ENCODE results near the gene CCDC24. TPM values are rescaled to one million over a fixed set of nuclear protein-coding genes. Genes with fewer than 3 reads are reported as not detected.

Gene CCDC24
- total and polyA plus RNA-seq, 2 donors (not counting 3 experiments of a cell fraction or from before 2014, with no cell fraction given), result 2.2 to 3.1 TPM

- peak overlapping the region; percentile 94 for H3K27ac ChIP-seq (ENCODE audit: insufficient read depth, low read depth, low read length)
- no peak for DNase-seq (ENCODE audit: low read depth, low spot score)
- TF ChIP-seq MYC (IDR thresholded peaks at IDR 0.05; ENCODE audit: low read depth, low read length), result no peak
- TF ChIP-seq POLR2A (IDR thresholded peaks at IDR 0.05; ENCODE audit: low read depth, low read length), result no peak
- TF ChIP-seq POLR2AphosphoS5 (IDR thresholded peaks at IDR 0.05; ENCODE audit: insufficient read depth, low read depth, low read length), result no peak
- TF ChIP-seq JUN (IDR thresholded peaks at IDR 0.05; ENCODE audit: borderline replicate concordance, insufficient read depth, insufficient read length, low read depth), result no peak
- TF ChIP-seq FOS (IDR thresholded peaks at IDR 0.05; ENCODE audit: borderline replicate concordance, insufficient read depth, low read length), result no peak
- no peak for TF ChIP-seq EZH2 (IDR thresholded peaks at IDR 0.05; ENCODE audit: borderline replicate concordance, low read depth, low read length, severe bottlenecking)
- TF ChIP-seq, protein P1, sequence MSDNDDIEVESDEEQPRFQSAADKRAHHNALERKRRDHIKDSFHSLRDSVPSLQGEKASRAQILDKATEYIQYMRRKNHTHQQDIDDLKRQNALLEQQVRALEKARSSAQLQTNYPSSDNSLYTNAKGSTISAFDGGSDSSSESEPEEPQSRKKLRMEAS (IDR thresholded peaks at IDR 0.05; ENCODE audit: insufficient read depth, insufficient read length), result no peak
- TF ChIP-seq GATA2 (IDR thresholded peaks at IDR 0.05; ENCODE audit: insufficient read depth, insufficient read length, low read depth, low read length), result no peak
These were observed 44.1 kb upstream of the CCDC24 start for GRCh38 chr1:43947061-43947873.

More at GRCh38 chr1:43947061-43947873, 44.1 kb upstream of the CCDC24 start:
- H3K9me1 ChIP-seq (replicated peaks; ENCODE audit: control insufficient read depth, extremely low read depth, insufficient read depth, low read length), result no peaks in the 10 kb centered on the region
- H3K4me3 ChIP-seq (replicated peaks in 1 of 3; ENCODE audit: insufficient read depth in 1 of 3, low read depth in 1 of 3, low read length in 3 of 3), result peak overlapping the region; percentile 64 to 76 (median 67)
- intact Hi-C loops (cut with micrococcal nuclease), result loop anchor here (5.0 kb wide), 1 partner anchor 100 kb away; no protein-coding TSS in a partner anchor
- peaks cover 0 to 4% of the 10 kb centered on the region in 2 experiments for H3K36me3 ChIP-seq (ENCODE audit: control insufficient read depth in 2 of 2, extremely low read depth in 1 of 2, insufficient read depth in 2 of 2, low read length in 2 of 2)
- ChIA-PET CTCF (interaction anchor here (1.0 to 7.2 kb wide), 3 partner anchors 13 to 183 kb away, joined by 4 to 93 read pairs (median 69); partner anchors contain the start of gene ARTN), POLR2A (interaction anchor here (1.2 kb wide), 1 partner anchor 13 kb away, joined by 4 read pairs; no protein-coding TSS in a partner anchor)
- H3K9ac ChIP-seq (replicated peaks; ENCODE audit: extremely low read depth, insufficient read depth, low read length), result peak overlapping the region; percentile 97
- peak overlapping the region; percentile 84 for H3K4me2 ChIP-seq (ENCODE audit: insufficient read depth, low read length)
- no peaks in the 10 kb centered on the region for H3K9me3 ChIP-seq (replicated peaks; ENCODE audit: control insufficient read depth, insufficient read depth, low read length)
- no peaks in the 10 kb centered on the region for H3K27me3 ChIP-seq (ENCODE audit: control insufficient read depth in 2 of 2, insufficient read depth in 2 of 2, low read length in 2 of 2)
- BruUV-seq (replicated peaks), result TSS peak; percentile 29
- peaks cover 20% of the 10 kb centered on the region for H3K4me1 ChIP-seq (ENCODE audit: control insufficient read depth, extremely low read depth, insufficient read depth, low read length)
- H4K20me1 ChIP-seq (replicated peaks; ENCODE audit: control insufficient read depth, extremely low read depth, insufficient read depth, low read length), result no peaks in the 10 kb centered on the region
- H3K79me2 ChIP-seq (ENCODE audit: control insufficient read depth, insufficient read depth, low read length), result peaks cover 5% of the 10 kb centered on the region
- H2AFZ ChIP-seq (ENCODE audit: low read depth, low read length), result peak overlapping the region; percentile 99
- dilution Hi-C loops (cut with MboI; ENCODE audit: extremely low pct_ligation_motif_present, low sequenced_read_pairs), result loop anchor here (25.0 kb wide), 1 partner anchor 185 kb away; no protein-coding TSS in a partner anchor
- FAIRE-seq, result no peak

Data from endothelial cell of umbilical vein (primary cell).